Gastrocnemius medialis (tissue), 4 donors: ENCODE measurements around the gene MED27.

ENCODE experiments used
- POLR2A ChIP-seq, 2 donors: fragments of 450-650 bp; IDR thresholded peaks; one replicate each; pipeline ENCODE4 v1.6.1; 2017; ENCODE audit warnings: antibody characterized with exemption in 2 of 2, mild to moderate bottlenecking in 2 of 2, moderate library complexity in 2 of 2
- TF ChIP-seq, protein P1 (sequence below), 5 experiments: fragments of 450-650 bp in 3 of 5; fragments of 200-600 bp in 2 of 5; sonication (generic) in 2 of 5; IDR thresholded peaks in 4 of 5; conservative IDR thresholded peaks in 1 of 5; 1 replicate in 4 of 5; 2 replicates in 1 of 5; pipeline ENCODE4 v1.5.1; 2016 to 2019; ENCODE audit warnings: antibody characterized with exemption in 5 of 5, mild to moderate bottlenecking in 3 of 5, moderate library complexity in 3 of 5

DNA sequence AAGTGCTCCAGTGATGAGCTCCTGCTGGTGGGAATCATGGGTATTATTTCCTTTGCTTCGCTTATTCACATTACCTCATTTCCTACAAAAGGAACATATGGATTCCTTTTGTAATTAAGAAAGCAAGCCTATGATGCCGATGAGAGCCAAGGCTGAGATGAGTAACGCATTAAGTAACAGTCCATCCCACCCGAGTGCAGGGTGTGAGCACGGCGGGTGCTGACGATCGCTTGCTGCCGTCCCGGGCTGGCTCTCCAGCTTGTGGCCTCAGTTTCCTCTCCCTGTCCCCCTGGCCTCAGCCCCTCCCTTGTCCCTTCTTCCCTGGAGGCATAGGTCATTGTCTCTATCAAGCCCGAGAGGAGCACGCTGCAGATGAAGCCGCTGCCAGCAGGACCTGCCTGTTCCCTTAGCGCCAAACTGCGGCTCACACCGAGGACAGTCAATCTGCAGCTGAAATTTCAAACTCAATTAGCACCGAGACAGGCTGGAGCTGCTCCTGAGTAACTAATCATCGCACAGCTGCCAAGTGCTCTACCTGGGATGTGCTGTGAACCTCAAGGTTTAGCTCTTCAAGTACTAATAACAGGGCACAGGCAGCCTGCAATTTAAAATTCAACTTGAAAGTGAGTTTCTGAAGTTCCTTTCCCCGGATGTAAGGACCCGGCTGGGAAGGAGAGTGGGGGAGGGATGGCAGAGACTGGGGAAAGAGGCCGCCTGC lies 224.6 kb downstream of the MED27 start:
- TF ChIP-seq, protein P1, sequence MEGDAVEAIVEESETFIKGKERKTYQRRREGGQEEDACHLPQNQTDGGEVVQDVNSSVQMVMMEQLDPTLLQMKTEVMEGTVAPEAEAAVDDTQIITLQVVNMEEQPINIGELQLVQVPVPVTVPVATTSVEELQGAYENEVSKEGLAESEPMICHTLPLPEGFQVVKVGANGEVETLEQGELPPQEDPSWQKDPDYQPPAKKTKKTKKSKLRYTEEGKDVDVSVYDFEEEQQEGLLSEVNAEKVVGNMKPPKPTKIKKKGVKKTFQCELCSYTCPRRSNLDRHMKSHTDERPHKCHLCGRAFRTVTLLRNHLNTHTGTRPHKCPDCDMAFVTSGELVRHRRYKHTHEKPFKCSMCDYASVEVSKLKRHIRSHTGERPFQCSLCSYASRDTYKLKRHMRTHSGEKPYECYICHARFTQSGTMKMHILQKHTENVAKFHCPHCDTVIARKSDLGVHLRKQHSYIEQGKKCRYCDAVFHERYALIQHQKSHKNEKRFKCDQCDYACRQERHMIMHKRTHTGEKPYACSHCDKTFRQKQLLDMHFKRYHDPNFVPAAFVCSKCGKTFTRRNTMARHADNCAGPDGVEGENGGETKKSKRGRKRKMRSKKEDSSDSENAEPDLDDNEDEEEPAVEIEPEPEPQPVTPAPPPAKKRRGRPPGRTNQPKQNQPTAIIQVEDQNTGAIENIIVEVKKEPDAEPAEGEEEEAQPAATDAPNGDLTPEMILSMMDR (IDR thresholded peaks at IDR 0.05 in 4 of 5, conservative IDR thresholded peaks at IDR 0.05 in 1 of 5) = no peak
- no peak for TF ChIP-seq POLR2A (IDR thresholded peaks at IDR 0.05)
